ENCODE measurements around the gene RIIAD1. TPM values are rescaled to one million over a fixed set of nuclear protein-coding genes. Genes with fewer than 3 reads are reported as not detected.
"Not testable (repeated sequence)": the region's sequence is repeated elsewhere in the genome, so short reads cannot be mapped to it uniquely, and the experiment has no call there.

The RIIAD1 gene
- total RNA-seq, 2 experiments from 2014 or later, result not detected

GRCh38 chr1:151759241-151759640, 37.9 kb downstream of the RIIAD1 start:
- Mint-ChIP-seq H3K36me3 (ENCODE audit: low read depth) (peaks cover 20% of the 10 kb centered on the region), H3K4me3 (no peak overlapping the region), H3K4me1 (ENCODE audit: low read depth) (peaks cover 26% of the 10 kb centered on the region), H3K27me3 (ENCODE audit: low read depth) (no peaks in the 10 kb centered on the region), H3K9me3 (no peaks in the 10 kb centered on the region), H3K27ac (no peak overlapping the region)
- no peak for DNase-seq
- CTCF ChIA-PET, result interaction anchor here (0.5 to 1.8 kb wide), 5 partner anchors 75 to 458 kb away, joined by 3 to 5 read pairs (median 4); no protein-coding TSS in a partner anchor
- intact Hi-C loops (cut with micrococcal nuclease), result no loop called here

GRCh38 chr1:151760597-151761385, 39.5 kb downstream of the RIIAD1 start:
- CTCF ChIA-PET, result interaction anchor here (1.4 to 1.8 kb wide), 2 partner anchors 76 to 167 kb away, joined by 3 to 4 read pairs; no protein-coding TSS in a partner anchor
- intact Hi-C loops (cut with micrococcal nuclease), result loop anchor here (10.0 kb wide), 1 partner anchor 124 kb away; no protein-coding TSS in a partner anchor

GRCh38 chr1:151762941-151763921, 41.9 kb downstream of the RIIAD1 start, which contains the start of gene MRPL9:
TSS of gene MRPL9 (minus strand) at chr1:151763496. CDS start at chr1:151763479, 17 bp downstream.
- peak within 1 kb of the TSS; percentile 90 for H3K27ac Mint-ChIP-seq
- CTCF ChIA-PET, result interaction anchor here (1.0 to 1.8 kb wide), 5 partner anchors 26 to 74 kb away, joined by 3 to 12 read pairs (median 4); no protein-coding TSS in a partner anchor

More at GRCh38 chr1:151760597-151761385, 39.5 kb downstream of the RIIAD1 start:
- no peaks in the 10 kb centered on the region for H3K27me3 Mint-ChIP-seq (ENCODE audit: low read depth)
- no peak for DNase-seq
- no peaks in the 10 kb centered on the region for H3K9me3 Mint-ChIP-seq
- H3K27ac Mint-ChIP-seq, result peak overlapping the region; percentile 61
- H3K4me3 Mint-ChIP-seq, result peak overlapping the region; percentile 24
- H3K36me3 Mint-ChIP-seq (ENCODE audit: low read depth), result peaks cover 20% of the 10 kb centered on the region
- H3K4me1 Mint-ChIP-seq (ENCODE audit: low read depth), result peaks cover 28% of the 10 kb centered on the region

GRCh38 chr1:151763990-151764389, 42.7 kb downstream of the RIIAD1 start:
- H3K27me3 Mint-ChIP-seq (ENCODE audit: low read depth), result no peaks in the 10 kb centered on the region
- intact Hi-C loops (cut with micrococcal nuclease), result loop anchor here (1.0 to 10.0 kb wide), 5 partner anchors 26 to 437 kb away; partner anchors contain the start of genes PI4KB and TDRKH
- CTCF ChIA-PET, result interaction anchor here (1.0 to 1.8 kb wide), 3 partner anchors 29 to 73 kb away, joined by 4 to 12 read pairs (median 5); no protein-coding TSS in a partner anchor
- H3K36me3 Mint-ChIP-seq (ENCODE audit: low read depth), result peaks cover 14% of the 10 kb centered on the region
- H3K4me3 Mint-ChIP-seq, result peak overlapping the region; percentile 86
- H3K27ac Mint-ChIP-seq, result peak overlapping the region; percentile 90
- H3K9me3 Mint-ChIP-seq, result no peaks in the 10 kb centered on the region
- no peak for DNase-seq
- H3K4me1 Mint-ChIP-seq (ENCODE audit: low read depth), result peaks cover 17% of the 10 kb centered on the region

More at GRCh38 chr1:151762941-151763921, 41.9 kb downstream of the RIIAD1 start, which contains the start of gene MRPL9:
- peak; percentile 91 for DNase-seq
- Mint-ChIP-seq H3K36me3 (ENCODE audit: low read depth) (peaks cover 17% of the 10 kb centered on the region), H3K27me3 (ENCODE audit: low read depth) (no peaks in the 10 kb centered on the region), H3K9me3 (no peaks in the 10 kb centered on the region), H3K4me3 (peak within 1 kb of the TSS; percentile 86), H3K4me1 (ENCODE audit: low read depth) (peaks cover 17% of the 10 kb centered on the region)
- intact Hi-C loops (cut with micrococcal nuclease), result loop anchor here (1.0 to 10.0 kb wide), 5 partner anchors 27 to 436 kb away; partner anchors contain the start of genes PI4KB and TDRKH

GRCh38 chr1:151768351-151769066, 47.2 kb downstream of the RIIAD1 start:
- CTCF ChIA-PET; H3K9me3 Mint-ChIP-seq; H3K27me3 Mint-ChIP-seq (ENCODE audit: low read depth); DNase-seq; H3K4me3 Mint-ChIP-seq; H3K4me1 Mint-ChIP-seq (ENCODE audit: low read depth); H3K27ac Mint-ChIP-seq; H3K36me3 Mint-ChIP-seq (ENCODE audit: low read depth): not testable (repeated sequence)
- intact Hi-C loops (cut with micrococcal nuclease), result loop anchor here (10.0 kb wide), 1 partner anchor 116 kb away; no protein-coding TSS in a partner anchor

- H3K27me3 Mint-ChIP-seq (ENCODE audit: low read depth); H3K9me3 Mint-ChIP-seq; H3K4me1 Mint-ChIP-seq (ENCODE audit: low read depth); H3K36me3 Mint-ChIP-seq (ENCODE audit: low read depth); CTCF ChIA-PET; DNase-seq; H3K27ac Mint-ChIP-seq; H3K4me3 Mint-ChIP-seq: not testable (repeated sequence)
- intact Hi-C loops (cut with micrococcal nuclease), result loop anchor here (10.0 kb wide), 1 partner anchor 116 kb away; no protein-coding TSS in a partner anchor
Observed at GRCh38 chr1:151769270-151769669, 47.9 kb downstream of the RIIAD1 start.

- CTCF ChIA-PET, result interaction anchor here (0.6 to 1.6 kb wide), 2 partner anchors 16 to 63 kb away, joined by 3 to 5 read pairs; no protein-coding TSS in a partner anchor
- H3K27ac Mint-ChIP-seq, result no peak overlapping the region
- no peak for DNase-seq
- H3K4me3 Mint-ChIP-seq, result no peak overlapping the region
- H3K36me3 Mint-ChIP-seq (ENCODE audit: low read depth), result peaks cover 11% of the 10 kb centered on the region
- intact Hi-C loops (cut with micrococcal nuclease), result no loop called here
- no peaks in the 10 kb centered on the region for H3K9me3 Mint-ChIP-seq
- H3K27me3 Mint-ChIP-seq (ENCODE audit: low read depth), result no peaks in the 10 kb centered on the region
- no peaks in the 10 kb centered on the region for H3K4me1 Mint-ChIP-seq (ENCODE audit: low read depth)
Observed at GRCh38 chr1:151773702-151774101, 52.4 kb downstream of the RIIAD1 start.

- CTCF ChIA-PET, result interaction anchor here (0.6 to 1.6 kb wide), 4 partner anchors 15 to 62 kb away, joined by 3 to 5 read pairs (median 4); partner anchors contain the start of genes LINGO4 and TDRKH
- no peaks in the 10 kb centered on the region for H3K27me3 Mint-ChIP-seq (ENCODE audit: low read depth)
- no peak overlapping the region for H3K27ac Mint-ChIP-seq
- no peaks in the 10 kb centered on the region for H3K9me3 Mint-ChIP-seq
- no peak for DNase-seq
- intact Hi-C loops (cut with micrococcal nuclease), result no loop called here
- no peaks in the 10 kb centered on the region for H3K4me1 Mint-ChIP-seq (ENCODE audit: low read depth)
- no peak overlapping the region for H3K4me3 Mint-ChIP-seq
- H3K36me3 Mint-ChIP-seq (ENCODE audit: low read depth), result peaks cover 15% of the 10 kb centered on the region
Observed at GRCh38 chr1:151774256-151774922, 53.1 kb downstream of the RIIAD1 start.

- Mint-ChIP-seq H3K27ac (no peak overlapping the region), H3K9me3 (no peaks in the 10 kb centered on the region), H3K36me3 (ENCODE audit: low read depth) (peaks cover 15% of the 10 kb centered on the region), H3K4me3 (no peak overlapping the region), H3K4me1 (ENCODE audit: low read depth) (no peaks in the 10 kb centered on the region), H3K27me3 (ENCODE audit: low read depth) (no peaks in the 10 kb centered on the region)
- intact Hi-C loops (cut with micrococcal nuclease), result no loop called here
- no peak for DNase-seq
- CTCF ChIA-PET, result interaction anchor here (1.1 kb wide), 1 partner anchor 60 kb away, joined by 3 read pairs; no protein-coding TSS in a partner anchor
Observed at GRCh38 chr1:151775894-151776664, 54.8 kb downstream of the RIIAD1 start.

GRCh38 chr1:151776665-151777062, 55.3 kb downstream of the RIIAD1 start:
- Mint-ChIP-seq H3K36me3 (ENCODE audit: low read depth) (peaks cover 17% of the 10 kb centered on the region), H3K4me1 (ENCODE audit: low read depth) (no peaks in the 10 kb centered on the region), H3K27ac (no peak overlapping the region), H3K27me3 (ENCODE audit: low read depth) (no peaks in the 10 kb centered on the region), H3K9me3 (no peaks in the 10 kb centered on the region), H3K4me3 (no peak overlapping the region)
- intact Hi-C loops (cut with micrococcal nuclease), result no loop called here
- DNase-seq, result no peak
- CTCF ChIA-PET, result interaction anchor here (1.1 kb wide), 1 partner anchor 60 kb away, joined by 3 read pairs; no protein-coding TSS in a partner anchor

Data from activated naive CD4-positive, alpha-beta T cell treated with anti-CD3 and anti-CD28 coated beads for 36 hours (primary cell).